ENCODE data around the gene KRT25. TPM values are rescaled to one million over a fixed set of nuclear protein-coding genes. Genes with fewer than 3 reads are reported as not detected.

KRT25 gene
- total RNA-seq, 1 donor from 2014 or later, result not detected

GRCh38 chr17:40791111-40791510 is 36.0 kb upstream of the KRT25 start:
- H3K36me3 Mint-ChIP-seq (ENCODE audit: low read depth, unreplicated experiment), result no peaks in the 10 kb centered on the region
- no peaks in the 10 kb centered on the region for H3K27me3 Mint-ChIP-seq (ENCODE audit: unreplicated experiment)
- TF ChIP-seq CTCF (IDR thresholded peaks at IDR 0.05; ENCODE audit: unreplicated experiment), result no peak
- H3K4me3 Mint-ChIP-seq (ENCODE audit: unreplicated experiment), result no peak overlapping the region
- no peaks in the 10 kb centered on the region for H3K9me3 Mint-ChIP-seq (ENCODE audit: unreplicated experiment)
- no peak for DNase-seq (ENCODE audit: low spot score)
- H3K27ac Mint-ChIP-seq (ENCODE audit: unreplicated experiment), result no peak overlapping the region
- H3K4me1 Mint-ChIP-seq (ENCODE audit: unreplicated experiment), result peaks cover 32% of the 10 kb centered on the region

- Mint-ChIP-seq H3K36me3 (ENCODE audit: low read depth, unreplicated experiment) (no peaks in the 10 kb centered on the region), H3K27ac (ENCODE audit: unreplicated experiment) (no peak within 1 kb of the TSS), H3K9me3 (ENCODE audit: unreplicated experiment) (no peaks in the 10 kb centered on the region), H3K4me1 (ENCODE audit: unreplicated experiment) (peaks cover 8% of the 10 kb centered on the region), H3K27me3 (ENCODE audit: unreplicated experiment) (peaks cover 2% of the 10 kb centered on the region), H3K4me3 (ENCODE audit: unreplicated experiment) (no peak within 1 kb of the TSS)
- no peak for TF ChIP-seq CTCF (IDR thresholded peaks at IDR 0.05; ENCODE audit: unreplicated experiment)
- DNase-seq (ENCODE audit: low spot score), result no peak
Observed at GRCh38 chr17:40782450-40782849, 27.3 kb upstream of the KRT25 start, which contains the start of gene KRT27. Gene KRT27 (minus strand): TSS chr17:40782550. CDS start chr17:40782493, 57 bp downstream.

- H3K4me3 Mint-ChIP-seq (ENCODE audit: unreplicated experiment), result no peak overlapping the region
- peaks cover 2% of the 10 kb centered on the region for H3K27me3 Mint-ChIP-seq (ENCODE audit: unreplicated experiment)
- no peaks in the 10 kb centered on the region for H3K36me3 Mint-ChIP-seq (ENCODE audit: low read depth, unreplicated experiment)
- no peaks in the 10 kb centered on the region for H3K9me3 Mint-ChIP-seq (ENCODE audit: unreplicated experiment)
- H3K27ac Mint-ChIP-seq (ENCODE audit: unreplicated experiment), result no peak overlapping the region
- DNase-seq (ENCODE audit: low spot score), result no peak
- no peaks in the 10 kb centered on the region for H3K4me1 Mint-ChIP-seq (ENCODE audit: unreplicated experiment)
- TF ChIP-seq CTCF (IDR thresholded peaks at IDR 0.05; ENCODE audit: unreplicated experiment), result no peak
Observed at GRCh38 chr17:40779181-40779909, 24.2 kb upstream of the KRT25 start.

- no peak overlapping the region for H3K27ac Mint-ChIP-seq (ENCODE audit: unreplicated experiment)
- H3K36me3 Mint-ChIP-seq (ENCODE audit: low read depth, unreplicated experiment), result no peaks in the 10 kb centered on the region
- DNase-seq (ENCODE audit: low spot score), result no peak
- TF ChIP-seq CTCF (IDR thresholded peaks at IDR 0.05; ENCODE audit: unreplicated experiment), result no peak
- H3K4me1 Mint-ChIP-seq (ENCODE audit: unreplicated experiment), result no peaks in the 10 kb centered on the region
- H3K4me3 Mint-ChIP-seq (ENCODE audit: unreplicated experiment), result no peak overlapping the region
- H3K9me3 Mint-ChIP-seq (ENCODE audit: unreplicated experiment), result no peaks in the 10 kb centered on the region
- H3K27me3 Mint-ChIP-seq (ENCODE audit: unreplicated experiment), result peaks cover 2% of the 10 kb centered on the region
Observed at GRCh38 chr17:40778461-40778860, 23.3 kb upstream of the KRT25 start.

- Mint-ChIP-seq H3K9me3 (ENCODE audit: unreplicated experiment) (no peaks in the 10 kb centered on the region), H3K27me3 (ENCODE audit: unreplicated experiment) (peaks cover 2% of the 10 kb centered on the region), H3K4me1 (ENCODE audit: unreplicated experiment) (no peaks in the 10 kb centered on the region), H3K36me3 (ENCODE audit: low read depth, unreplicated experiment) (no peaks in the 10 kb centered on the region), H3K4me3 (ENCODE audit: unreplicated experiment) (no peak overlapping the region), H3K27ac (ENCODE audit: unreplicated experiment) (no peak overlapping the region)
- DNase-seq (ENCODE audit: low spot score), result no peak
- no peak for TF ChIP-seq CTCF (IDR thresholded peaks at IDR 0.05; ENCODE audit: unreplicated experiment)
Observed at GRCh38 chr17:40777971-40778370, 22.8 kb upstream of the KRT25 start.

All from endothelial cell (in vitro differentiated cells).